MM.1S (cell line): ENCODE data around the gene HOXA11.

ENCODE experiments used
- EZH2 ChIP-seq: fragments of 300-600 bp; sonication (generic); optimal IDR thresholded peaks from 2 replicates; pipeline ENCODE3; 2017; ENCODE audit warnings: low read depth, mild to moderate bottlenecking, antibody characterized with exemption, low read length, mixed read lengths
- EZH2phosphoT487 ChIP-seq: fragments of 300-600 bp; sonication (generic); IDR thresholded peaks from 2 replicates; pipeline ENCODE4 v1.6.1; 2018; ENCODE audit warnings: antibody characterized with exemption, low read length
- TF ChIP-seq, protein P1 (sequence below): fragments of 300-600 bp; sonication (generic); IDR thresholded peaks from 2 replicates; pipeline ENCODE4 v1.5.1; 2016; ENCODE audit warnings: antibody characterized with exemption, low read length, mixed read lengths

DNA sequence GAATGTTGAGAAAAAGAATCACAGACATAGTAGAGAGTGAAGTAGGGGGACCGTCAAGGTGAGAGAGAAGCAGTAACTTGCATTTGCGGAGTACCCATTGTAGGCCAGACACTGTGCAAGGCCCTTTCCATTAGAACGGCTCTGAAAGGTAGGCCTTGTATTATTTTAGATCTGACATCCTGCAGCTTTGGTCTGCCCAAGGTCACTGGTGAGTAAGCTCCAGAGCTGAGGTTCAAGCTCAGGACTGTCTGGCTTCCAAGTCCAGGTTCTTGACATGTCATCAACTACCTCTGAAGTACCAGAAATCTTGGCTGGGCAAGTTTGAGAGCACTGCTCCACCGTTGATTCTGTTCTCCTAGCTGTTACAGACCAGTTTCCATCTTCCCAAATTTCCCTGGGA lies 44.4 kb upstream of the HOXA11 start:
- TF ChIP-seq EZH2phosphoT487 (no peak), EZH2 (no peak)
- TF ChIP-seq, protein P1, sequence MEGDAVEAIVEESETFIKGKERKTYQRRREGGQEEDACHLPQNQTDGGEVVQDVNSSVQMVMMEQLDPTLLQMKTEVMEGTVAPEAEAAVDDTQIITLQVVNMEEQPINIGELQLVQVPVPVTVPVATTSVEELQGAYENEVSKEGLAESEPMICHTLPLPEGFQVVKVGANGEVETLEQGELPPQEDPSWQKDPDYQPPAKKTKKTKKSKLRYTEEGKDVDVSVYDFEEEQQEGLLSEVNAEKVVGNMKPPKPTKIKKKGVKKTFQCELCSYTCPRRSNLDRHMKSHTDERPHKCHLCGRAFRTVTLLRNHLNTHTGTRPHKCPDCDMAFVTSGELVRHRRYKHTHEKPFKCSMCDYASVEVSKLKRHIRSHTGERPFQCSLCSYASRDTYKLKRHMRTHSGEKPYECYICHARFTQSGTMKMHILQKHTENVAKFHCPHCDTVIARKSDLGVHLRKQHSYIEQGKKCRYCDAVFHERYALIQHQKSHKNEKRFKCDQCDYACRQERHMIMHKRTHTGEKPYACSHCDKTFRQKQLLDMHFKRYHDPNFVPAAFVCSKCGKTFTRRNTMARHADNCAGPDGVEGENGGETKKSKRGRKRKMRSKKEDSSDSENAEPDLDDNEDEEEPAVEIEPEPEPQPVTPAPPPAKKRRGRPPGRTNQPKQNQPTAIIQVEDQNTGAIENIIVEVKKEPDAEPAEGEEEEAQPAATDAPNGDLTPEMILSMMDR = no peak
